Astrocyte of the spinal cord (primary cell): ENCODE data around the gene ATF1.

ENCODE experiments used
- DNase-seq: peaks from one replicate; pipeline ENCODE4 v3.0.0; 2011; ENCODE audit warnings: low read depth, low spot score
- H3K4me3 ChIP-seq: 2 replicates; pipeline ENCODE4 v1.5.1; 2011; ENCODE audit warnings: low read depth, mild to moderate bottlenecking, low read length, moderate library complexity
- in situ Hi-C: cut with HindIII; loops from 2 replicates; pipeline ENCODE4 v1.10.0; 2017; ENCODE audit warnings: low sequenced_read_pairs
- TF ChIP-seq, protein P1 (sequence below): IDR thresholded peaks from 2 replicates; pipeline ENCODE4 v1.5.1; 2012; ENCODE audit warnings: low read depth, mild to moderate bottlenecking, low read length, inconsistent platforms

ATF1 gene

DNA sequence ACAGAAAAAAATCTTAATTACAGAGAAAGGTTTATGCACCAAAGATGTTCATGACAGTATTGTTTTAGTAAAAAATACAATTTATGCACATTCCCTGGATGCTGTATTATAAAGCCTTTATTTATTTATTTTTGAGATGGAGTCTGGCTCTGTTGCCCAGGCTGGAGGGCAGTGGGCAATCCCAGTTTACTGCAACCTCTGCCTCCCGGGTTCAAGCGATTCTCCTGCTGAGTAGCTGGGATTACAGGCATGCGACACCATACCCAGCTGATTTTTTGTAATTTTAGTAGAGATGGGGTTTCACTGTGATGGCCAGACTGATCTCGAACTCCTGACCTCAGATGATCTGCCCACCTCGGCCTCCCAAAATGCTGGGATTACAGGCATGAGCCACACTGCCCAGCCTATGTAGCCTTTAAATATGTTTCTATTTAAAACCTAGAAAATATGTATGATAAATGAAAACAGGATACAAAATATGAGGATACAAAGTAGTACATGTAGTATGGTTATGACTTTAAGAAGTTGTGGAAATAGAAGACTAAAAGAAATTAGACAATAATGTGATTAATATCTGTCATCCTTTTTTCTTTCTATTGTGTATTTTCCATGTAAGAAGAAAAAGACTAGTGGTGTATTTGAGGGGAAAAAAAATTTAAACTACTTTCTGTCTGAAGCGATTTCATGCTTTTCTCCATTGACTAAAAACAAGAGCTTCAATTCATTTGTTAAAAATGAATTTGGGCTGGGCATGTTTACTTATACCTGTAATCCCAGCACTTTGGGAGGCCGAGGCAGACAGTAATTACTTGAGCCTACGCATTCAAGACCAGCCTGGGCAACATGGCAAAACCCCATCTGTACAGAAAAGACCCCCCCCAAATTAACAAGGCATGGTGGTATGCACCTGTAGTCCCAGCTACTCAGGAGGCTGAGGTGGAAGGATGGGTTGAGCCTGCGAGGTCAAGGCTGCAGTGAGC, 13.1 kb downstream of the ATF1 start:
- no peak overlapping the region for H3K4me3 ChIP-seq
- in situ Hi-C loops = no loop called here
- DNase-seq = no peak
- TF ChIP-seq, protein P1, sequence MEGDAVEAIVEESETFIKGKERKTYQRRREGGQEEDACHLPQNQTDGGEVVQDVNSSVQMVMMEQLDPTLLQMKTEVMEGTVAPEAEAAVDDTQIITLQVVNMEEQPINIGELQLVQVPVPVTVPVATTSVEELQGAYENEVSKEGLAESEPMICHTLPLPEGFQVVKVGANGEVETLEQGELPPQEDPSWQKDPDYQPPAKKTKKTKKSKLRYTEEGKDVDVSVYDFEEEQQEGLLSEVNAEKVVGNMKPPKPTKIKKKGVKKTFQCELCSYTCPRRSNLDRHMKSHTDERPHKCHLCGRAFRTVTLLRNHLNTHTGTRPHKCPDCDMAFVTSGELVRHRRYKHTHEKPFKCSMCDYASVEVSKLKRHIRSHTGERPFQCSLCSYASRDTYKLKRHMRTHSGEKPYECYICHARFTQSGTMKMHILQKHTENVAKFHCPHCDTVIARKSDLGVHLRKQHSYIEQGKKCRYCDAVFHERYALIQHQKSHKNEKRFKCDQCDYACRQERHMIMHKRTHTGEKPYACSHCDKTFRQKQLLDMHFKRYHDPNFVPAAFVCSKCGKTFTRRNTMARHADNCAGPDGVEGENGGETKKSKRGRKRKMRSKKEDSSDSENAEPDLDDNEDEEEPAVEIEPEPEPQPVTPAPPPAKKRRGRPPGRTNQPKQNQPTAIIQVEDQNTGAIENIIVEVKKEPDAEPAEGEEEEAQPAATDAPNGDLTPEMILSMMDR = no peak

DNA sequence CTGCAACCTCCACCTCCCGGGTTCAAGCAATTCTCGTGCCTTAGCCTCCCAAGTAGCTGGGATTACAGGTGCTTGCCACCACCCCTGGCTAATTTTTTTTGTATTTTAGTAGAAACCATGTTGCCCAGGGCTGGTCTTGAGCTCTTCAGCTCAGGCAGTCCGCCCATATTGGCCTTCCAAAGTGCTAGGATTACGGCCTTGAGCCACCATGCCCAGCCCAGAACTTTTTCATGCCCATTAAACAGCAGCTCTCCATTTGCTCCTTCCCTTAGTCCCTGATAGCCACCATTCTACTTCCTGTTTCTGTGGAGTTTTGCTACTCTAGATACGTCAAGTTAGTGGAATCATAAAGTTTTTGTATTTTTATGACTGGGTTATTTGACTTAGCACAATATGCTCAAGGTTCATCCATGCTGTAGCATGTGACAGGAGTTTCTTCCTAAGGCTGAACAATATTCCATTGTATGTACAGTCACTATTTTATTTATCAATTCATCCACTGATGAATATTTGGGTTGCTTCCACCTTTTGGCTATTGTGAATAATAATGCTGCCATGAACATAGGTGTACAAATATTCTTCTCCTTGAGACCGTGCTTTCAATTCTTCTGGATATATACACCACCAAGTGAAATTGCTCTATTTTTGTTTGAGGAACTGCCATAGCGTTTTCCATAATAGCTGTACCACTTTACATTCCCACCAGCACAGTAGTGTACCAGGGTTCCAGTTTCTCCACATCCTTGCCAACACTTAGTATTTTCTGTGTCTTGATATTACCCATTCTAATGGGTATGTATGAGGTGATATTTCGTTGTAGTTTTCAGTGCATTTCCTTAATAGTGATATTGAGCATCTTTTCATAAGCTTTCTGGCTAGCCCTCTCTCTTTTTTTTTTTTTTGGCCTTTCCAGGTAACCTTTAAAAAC, 15.0 kb downstream of the ATF1 start:
- no peak overlapping the region for H3K4me3 ChIP-seq
- TF ChIP-seq, protein P1 = no peak
- no peak for DNase-seq
- in situ Hi-C loops = no loop called here

DNA sequence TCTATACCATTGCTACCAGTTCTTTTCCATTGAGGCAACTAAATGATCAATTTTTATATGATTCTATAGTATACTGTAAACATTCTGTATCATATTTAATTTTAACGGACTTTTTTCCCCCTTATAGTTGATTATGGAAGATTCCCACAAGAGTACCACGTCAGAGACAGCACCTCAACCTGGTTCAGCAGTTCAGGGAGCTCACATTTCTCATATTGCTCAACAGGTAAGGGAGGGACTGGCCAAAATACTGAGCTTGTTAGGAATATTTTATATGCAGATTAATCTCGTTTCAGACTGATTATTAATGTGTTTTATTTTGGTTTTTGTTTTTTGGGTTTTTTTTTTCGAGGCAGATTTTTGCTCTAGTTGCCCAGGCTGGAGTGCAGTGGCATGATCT, 16.1 kb downstream of the ATF1 start:
- no peak for DNase-seq
- TF ChIP-seq, protein P1 = no peak
- in situ Hi-C loops = no loop called here
- H3K4me3 ChIP-seq = no peak overlapping the region

DNA sequence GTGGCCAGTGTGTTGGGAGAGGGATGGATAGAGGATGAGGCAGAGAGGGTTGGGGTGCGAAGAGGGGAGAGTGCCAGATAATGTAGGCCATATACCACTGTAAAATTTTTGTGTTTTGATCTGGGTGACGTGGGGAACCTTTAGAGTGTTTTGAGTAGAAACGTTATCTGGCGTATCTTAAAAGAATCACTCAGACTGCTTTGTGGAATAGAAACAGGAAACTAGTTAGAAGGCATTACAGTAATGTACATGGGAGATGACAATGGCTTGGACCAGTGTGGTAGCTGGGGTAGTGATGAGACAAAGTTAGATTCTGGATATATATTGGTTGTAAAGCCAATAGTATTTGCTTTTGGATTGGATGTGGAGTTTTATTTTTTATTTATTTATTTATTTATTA, 20.6 kb downstream of the ATF1 start:
- in situ Hi-C loops = no loop called here
- no peak for DNase-seq
- TF ChIP-seq, protein P1 = no peak
- H3K4me3 ChIP-seq = no peak overlapping the region

DNA sequence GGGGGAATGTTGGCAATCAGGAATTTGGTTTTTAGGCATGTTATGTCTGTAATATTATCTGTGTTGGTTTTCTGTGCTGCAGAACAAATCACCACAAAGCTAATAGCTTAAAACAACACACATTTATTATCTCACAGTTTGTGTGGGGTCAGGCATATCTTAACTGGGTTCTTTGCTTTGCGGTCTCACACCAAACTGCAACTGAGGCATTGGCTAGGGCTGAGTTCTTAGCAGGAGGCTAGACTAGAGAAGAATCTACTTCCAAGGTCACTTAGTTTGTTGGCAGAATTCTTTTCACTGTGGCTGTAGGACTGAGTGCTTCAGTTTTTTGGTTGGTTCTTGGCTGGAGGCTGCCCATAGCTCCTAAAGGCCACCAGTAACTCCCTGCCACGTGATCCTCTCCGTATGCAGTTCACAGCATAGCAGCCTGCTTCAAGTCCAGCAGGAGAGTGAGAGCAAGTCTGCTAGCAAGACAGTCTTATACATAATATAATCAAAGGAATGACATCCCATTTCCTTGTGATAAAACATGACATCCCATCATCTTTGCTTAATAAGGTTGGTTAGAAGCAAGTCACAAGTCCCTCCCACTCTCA, 21.6 kb downstream of the ATF1 start:
- DNase-seq = peak; percentile 59
- in situ Hi-C loops = no loop called here
- TF ChIP-seq, protein P1 = no peak
- H3K4me3 ChIP-seq = no peak overlapping the region
